ENCODE results near the gene FMNL3.

The FMNL3 gene

DNA sequence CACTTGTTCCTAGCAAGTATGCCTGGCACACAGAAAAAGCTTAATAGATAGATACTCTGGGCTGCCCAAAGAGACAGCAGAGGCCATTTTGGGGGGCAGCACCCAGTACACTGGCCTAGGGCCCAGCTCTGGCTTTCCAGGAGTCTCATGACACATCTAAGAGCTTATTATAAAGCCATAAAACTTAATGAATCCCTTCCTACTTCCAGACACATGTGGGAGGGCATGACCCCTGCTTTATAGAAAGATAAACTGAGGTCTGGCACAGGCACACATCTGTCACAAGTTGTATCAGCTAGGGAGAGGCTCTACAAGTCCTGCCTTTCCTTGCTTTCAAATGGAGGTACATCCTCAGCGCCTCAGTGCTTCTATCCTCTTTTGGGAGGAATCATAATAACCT, 27.1 kb downstream of the FMNL3 start:
- DNase-seq (ENCODE audit: extremely low read depth in 1 of 2, low read depth in 1 of 2), result no peak

DNA sequence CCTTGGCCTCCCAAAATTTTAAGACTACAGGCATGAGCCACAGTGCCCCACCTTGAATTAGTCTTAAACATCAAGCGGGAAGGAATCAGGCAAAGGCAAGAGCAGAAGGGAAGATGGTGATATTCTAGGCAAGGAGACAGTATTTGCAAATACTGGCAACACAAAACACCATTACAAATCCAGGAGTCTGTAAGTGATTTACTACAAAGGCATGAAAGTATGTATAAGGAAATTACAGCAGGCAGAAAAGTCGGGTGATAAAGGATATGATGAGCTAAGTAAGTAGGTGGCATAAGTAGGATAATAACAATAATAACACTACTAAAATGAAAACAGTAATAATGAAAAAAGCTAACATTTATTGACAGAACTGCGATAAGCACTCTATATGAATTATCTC, 28.5 kb downstream of the FMNL3 start:
- no peak for DNase-seq (ENCODE audit: extremely low read depth in 1 of 2, low read depth in 1 of 2)

DNA sequence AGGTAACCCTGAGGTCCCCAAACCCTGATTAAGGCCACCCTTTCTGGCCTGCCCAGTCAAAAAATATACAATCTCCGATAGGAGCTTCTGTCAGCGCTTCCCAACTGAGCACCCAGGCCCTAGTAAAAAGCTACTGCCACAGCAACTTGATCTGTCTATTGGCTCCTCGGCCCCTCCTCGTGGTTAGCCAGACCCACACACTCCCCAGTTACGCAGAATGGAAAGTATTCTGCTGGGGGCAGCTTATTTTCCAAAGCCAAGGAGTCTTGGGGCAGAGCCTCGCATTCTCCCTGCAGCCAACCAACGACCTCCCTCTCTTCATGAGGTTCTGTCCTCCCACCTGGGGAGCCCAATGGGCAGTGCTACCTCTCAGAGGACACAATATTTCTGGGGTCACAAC, 32.1 kb downstream of the FMNL3 start:
- DNase-seq (ENCODE audit: extremely low read depth in 1 of 2, low read depth in 1 of 2), result no peak

DNA sequence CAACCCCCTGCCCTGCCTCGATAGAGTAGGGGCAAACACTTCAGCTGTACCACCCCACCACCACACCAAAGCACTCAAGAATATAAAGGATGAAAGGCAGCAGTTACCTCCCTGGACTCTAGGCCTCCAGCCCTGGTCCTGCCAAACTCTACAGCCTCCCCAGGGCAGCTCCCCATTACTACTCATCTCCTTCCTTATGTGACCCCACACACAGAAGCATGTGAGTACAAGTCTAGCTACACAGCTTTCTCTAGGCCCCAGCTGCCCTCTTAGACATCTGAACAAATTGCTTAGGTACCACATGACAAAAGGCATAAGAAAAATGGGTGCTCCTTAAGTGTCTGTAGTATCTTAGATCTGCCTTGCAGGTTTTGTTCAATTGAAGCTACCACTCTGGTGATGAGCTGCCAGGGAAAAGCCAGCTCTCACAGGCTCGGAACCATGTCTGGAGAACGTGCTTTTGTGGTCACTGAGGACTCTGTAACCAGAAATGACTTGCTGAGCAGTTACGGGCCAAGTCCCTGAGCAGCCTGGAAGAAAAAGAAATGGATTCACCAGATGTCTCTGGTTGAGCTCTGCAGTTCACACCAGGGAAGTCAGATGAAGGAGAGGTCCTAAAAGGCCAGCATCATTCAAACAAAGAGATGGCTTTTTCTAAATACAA, 32.8 kb downstream of the FMNL3 start:
- no peak for DNase-seq (ENCODE audit: extremely low read depth in 1 of 2, low read depth in 1 of 2)

DNA sequence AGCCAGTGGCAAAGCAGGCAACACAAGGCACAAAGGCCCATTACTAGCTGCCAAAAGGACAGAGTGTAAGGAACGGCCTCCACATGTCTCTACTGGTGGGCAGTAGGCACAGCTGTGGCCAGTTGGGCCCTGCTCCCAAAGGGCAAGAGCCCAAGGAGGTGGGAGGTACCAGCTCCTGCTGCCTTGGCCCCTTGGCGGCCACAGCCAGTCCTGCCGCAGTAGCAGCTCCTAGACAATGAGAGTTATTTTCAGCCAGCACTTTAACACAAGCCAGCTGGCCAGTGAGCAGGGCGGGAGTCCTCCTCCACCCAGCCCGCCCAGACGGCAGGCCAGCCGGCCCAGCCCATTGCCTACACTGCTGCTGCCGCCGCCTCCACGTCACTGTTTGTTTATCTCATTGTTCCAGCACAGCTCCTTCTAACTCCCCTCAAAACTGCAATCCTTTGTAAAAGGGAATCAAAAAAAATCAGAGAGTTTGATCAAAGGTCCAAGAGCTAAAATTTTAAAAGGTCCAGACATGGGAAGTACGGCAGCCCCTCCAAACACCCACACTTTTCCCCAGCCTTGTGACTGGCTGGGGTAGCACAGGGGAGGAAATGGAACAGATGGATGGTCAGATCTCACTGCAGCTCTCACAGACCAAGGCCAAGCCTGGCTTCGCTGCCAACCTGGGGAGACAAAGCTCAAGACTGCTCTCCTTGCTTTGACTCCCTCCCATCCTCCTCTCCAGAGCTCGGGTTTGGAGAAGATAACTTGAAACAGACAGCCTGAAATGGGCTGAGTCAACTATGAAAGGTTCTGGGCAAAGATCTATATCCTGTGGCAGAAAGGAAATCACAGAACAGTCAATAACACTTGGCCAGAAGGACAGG, 33.5 kb downstream of the FMNL3 start:
- no peak for DNase-seq (ENCODE audit: extremely low read depth in 1 of 2, low read depth in 1 of 2)

DNA sequence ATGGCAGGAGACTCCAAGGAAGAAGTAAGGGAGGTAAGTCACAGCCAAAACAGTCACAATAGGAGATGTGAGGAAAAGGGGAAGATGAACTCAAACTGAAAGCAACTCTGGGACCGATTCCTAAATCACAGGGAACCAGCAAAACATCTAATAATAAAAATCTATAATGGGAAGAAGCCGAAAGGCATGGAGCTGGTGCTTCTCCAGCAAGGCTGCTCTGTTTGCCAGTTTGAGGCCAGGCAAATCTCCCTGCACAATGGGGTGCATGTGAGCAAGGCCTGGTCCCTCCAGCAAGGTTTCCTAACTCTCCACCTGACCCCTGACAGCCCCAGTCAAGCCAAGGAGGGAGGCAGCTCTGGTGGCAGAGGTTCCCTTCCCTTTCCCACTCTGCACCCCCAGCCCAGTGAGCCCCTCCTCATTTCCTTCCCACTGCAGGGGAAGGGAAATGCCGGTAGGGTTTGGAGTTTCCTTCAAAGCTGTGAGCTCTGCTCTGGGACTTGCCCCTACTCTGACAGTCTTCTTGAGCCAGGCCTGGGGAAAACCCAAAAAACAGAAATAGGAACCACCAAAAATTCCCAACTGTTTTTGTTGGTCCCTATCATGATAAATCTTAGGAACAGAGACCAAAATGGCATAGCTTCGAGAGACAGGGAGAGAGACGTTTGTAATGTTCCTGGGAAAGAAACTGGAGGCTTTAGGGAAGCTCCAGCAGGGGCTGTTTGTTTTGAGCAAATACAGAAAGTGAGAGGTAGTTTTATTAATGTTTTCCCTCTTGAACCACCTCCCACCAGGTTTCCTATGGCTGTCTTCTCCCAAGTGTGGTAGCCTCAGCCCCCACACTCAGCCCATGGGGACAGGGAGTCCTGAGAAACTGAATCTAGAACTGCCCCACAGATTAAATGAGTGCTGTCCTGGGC, 34.6 kb downstream of the FMNL3 start:
- no peak for DNase-seq (ENCODE audit: extremely low read depth in 1 of 2, low read depth in 1 of 2)

DNA sequence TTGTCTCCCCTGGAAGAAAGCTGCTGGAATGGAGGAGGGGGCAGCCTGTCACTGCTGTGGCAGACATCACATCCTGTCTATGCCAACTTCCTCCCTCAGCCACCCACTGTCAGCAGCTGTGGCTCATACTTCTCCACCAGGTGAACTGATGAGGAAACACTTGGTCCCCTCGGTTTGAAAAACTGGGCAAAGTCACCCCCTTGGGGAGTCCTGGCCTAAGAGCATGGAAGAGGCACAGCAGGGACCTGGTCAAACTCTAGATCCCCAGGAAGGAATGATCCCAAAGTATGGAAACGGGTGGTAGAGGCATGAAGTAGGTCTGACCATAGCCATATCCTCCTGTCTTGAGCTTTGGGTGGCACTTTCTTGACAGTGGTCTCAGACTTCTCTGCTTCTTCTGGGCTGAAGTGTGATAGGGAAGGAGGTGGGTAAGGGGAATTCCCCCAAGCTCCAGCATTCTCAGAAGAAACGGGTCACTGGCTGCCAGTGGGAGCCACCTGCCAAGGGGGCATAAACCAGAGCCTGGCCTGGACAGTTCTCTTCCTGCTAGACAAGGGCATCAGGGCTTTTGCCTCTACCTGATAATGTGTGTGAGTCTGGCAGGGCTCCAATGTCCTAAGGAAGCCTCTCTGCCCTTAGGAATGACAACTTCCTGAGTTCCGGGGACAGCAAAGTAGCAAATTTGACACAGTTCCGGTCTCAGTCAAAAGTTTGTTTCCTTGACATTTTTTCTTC, 36.0 kb downstream of the FMNL3 start:
- DNase-seq (ENCODE audit: extremely low read depth in 1 of 2, low read depth in 1 of 2), result peak; percentile 14 to 40

DNA sequence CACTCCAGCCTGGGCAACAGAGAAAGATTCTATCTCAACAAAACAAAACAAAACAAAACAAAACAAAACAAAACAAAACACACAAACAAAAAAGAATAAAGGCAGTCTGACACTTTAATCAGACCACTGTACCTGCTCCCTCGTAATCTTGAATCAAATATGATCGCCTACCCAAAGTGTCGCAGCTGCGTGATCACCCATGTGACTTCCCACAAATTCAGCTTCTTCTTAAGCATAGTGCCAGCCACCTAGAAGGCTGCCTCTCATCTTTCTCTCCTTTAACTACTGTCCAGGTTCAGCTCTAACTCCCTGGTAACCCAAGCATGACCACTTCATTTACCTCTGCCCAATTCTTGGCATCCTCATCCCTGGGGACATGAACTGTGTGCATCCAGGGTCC, 37.4 kb downstream of the FMNL3 start:
- DNase-seq (ENCODE audit: extremely low read depth in 1 of 2, low read depth in 1 of 2), result no peak

DNA sequence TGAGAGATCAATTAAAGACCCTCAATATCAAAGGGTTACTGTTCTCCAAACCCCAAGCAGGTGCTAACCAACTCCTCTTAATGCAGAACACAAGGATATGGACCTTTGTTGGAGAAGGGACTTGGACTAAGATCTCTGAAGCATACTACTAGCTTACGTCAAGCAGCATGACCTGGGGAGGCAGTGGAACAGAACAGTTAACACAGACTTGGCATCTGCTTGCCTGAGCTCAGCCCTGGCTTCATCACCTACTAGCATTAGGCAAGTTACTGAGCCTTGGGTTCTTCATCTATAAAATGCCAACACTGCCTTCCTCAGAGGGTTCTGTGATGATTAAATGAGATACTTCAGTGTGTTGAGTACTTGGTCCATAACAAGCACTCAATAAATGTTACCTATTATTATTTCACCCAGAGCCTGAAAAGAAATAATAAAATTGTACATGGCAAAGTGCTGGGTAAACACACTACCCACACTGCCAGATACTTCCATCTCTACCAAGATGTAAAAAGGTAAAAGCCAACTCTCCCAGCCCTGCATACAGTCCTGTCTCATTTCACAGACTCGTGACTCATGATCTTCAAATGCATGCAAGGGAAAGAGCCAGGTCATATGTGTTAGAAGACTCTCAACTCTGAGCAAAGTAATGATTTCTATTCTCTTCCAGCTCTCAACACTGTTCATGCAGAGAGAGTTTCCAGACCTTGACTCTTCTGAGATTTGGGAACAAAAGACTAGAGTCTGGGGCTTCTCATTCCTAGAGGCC, 39.7 kb downstream of the FMNL3 start:
- DNase-seq (ENCODE audit: extremely low read depth in 1 of 2, low read depth in 1 of 2), result no peak

DNA sequence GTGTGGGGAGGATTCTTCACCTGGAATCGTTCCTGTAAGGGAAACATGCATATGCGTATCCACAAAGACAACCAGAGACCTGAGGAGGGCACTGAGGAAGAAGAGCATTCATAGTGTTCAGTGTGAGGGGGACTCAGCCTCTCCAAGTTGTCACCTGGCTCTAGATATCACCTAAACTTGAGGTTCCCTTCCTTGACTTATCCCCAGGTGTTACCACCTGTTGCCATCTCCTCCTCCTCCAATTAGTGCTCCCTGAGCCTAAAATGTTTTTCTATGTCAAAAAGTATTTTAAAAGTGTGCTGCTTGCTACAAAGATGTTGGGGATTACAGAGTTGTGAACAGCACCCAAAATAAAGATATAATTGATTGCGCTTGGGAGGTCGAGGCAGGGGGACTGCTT, 41.0 kb downstream of the FMNL3 start:
- DNase-seq (ENCODE audit: extremely low read depth in 1 of 2, low read depth in 1 of 2), result no peak

DNA sequence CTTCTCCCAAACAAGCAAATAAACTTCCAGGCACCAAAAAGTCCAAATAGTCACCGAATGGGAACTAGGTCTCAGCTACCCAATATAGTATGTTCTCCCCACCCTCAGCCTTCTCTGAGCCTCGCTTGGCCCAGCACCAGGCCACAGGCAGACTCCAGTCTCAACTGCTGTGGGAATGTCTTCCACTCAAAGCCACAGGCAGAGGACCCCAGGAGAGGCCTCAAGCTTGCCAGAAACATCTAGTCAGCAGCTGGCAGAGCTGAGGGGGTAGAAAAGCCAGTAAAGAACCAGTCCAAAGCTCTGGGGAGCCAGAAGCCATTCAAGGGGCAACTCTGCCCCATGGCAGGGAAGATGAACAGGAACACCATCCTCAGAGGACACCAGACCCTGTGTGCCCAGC, 41.8 kb downstream of the FMNL3 start:
- no peak for DNase-seq (ENCODE audit: extremely low read depth in 1 of 2, low read depth in 1 of 2)

DNA sequence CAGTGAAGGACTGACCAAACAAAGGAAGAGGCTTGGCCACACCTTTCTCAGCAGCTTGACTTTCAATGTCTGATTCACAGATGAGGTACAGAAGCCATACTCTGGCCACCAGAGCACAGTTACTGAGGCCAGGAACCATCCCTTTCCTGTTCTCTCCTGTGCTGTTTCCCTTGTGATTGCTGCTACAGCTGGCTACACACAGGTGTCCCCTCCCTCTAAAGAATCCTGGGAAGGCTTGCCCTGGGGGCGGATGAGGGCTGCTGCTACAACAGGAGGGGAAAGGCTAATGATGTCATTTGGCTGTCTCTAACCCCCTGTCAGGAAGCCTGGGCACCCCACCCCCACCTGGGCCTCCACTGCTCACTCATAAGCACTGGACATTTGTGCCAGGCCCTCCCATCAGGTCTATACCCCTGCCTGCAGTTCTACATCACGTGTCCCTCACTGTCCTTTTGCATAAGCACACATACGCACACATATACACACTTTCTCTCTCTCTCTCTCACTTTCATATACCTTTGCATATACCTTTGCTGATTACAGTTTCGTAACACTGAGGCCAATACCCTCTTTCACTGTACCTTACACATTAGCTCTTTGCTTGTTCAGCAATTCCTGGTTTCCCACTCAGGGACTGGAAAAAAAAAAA, 42.5 kb downstream of the FMNL3 start:
- no peak for DNase-seq (ENCODE audit: extremely low read depth in 1 of 2, low read depth in 1 of 2)

DNA sequence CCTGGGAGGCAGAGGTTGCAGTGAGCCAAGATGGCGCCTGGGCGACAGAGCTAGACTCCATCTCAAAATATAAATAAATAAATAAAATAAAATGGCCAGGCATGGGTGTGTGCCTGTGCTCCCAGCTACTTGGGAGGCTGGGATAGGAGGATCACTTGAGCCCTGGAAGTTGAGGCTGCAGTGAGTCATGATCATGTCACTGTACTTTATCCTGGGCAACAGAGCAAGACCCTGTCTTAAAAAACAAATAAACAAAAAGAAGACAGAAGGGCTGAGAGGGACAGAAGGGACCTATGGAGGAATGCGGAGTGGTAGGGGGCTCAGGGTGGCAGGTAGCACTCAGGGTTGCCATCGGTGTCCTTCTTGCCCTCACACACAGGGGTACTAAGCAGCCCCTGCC, 43.0 kb downstream of the FMNL3 start:
- no peak for DNase-seq (ENCODE audit: extremely low read depth in 1 of 2, low read depth in 1 of 2)

DNA sequence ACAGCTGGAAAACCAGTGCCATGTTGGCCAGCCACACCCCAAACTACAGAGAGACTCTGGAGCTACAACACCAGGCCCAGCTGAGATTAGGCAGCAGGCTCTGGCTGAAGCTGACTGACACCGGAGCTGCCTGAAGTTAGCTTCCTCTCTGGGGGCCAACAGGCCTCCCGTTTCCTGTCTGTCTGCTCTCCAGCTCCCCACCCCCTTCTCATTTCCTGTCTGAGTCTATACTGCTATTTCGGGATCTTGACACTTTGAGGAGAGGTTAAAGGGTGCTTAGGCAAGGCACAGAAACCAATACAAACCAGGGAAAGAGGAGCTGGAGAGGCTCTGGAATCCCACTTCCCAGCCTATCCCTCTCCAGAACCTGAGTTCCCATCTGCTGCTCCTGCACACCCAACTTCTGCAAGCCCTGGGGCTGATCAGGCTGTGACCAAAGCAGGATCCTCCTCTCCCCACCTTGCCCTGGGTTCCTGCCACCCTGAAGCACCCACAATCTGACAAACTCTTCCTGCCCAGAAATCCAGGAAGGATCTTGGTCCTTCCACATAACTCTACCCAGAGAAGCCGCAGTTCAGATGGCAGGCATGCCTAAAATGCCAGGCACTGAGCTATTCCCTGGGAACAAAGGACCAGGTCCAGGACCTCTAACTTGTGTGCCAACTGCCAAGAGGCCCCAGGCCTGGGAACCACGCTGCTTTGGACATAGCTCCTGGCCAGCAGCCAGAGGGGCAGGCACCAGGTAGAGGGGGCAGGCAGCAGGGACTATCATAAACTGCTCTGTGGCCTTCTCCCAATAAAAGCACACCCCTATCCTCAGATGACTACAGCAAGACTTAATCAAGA, 44.0 kb downstream of the FMNL3 start:
- DNase-seq (ENCODE audit: extremely low read depth in 1 of 2, low read depth in 1 of 2), result peak; percentile 37 to 64

DNA sequence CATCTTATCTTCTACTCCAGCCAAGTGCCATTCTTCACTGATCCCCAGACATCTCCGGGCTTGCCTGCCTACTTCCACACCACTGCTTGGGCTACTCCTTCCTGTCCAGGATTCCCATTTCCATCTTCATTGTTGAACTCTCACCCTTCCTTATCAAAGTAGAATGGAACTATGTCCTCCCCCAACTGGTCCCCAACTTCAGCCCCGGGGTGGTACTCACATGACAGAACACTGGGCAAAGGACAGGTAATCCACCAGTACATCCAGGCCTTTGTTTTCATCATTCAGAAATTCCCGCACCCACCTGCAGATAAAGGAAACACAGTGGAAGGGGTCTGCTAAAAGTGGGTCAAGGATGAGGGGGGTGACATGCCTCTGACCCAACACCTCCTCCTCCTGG, 45.5 kb downstream of the FMNL3 start:
- no peak for DNase-seq (ENCODE audit: extremely low read depth in 1 of 2, low read depth in 1 of 2)

DNA sequence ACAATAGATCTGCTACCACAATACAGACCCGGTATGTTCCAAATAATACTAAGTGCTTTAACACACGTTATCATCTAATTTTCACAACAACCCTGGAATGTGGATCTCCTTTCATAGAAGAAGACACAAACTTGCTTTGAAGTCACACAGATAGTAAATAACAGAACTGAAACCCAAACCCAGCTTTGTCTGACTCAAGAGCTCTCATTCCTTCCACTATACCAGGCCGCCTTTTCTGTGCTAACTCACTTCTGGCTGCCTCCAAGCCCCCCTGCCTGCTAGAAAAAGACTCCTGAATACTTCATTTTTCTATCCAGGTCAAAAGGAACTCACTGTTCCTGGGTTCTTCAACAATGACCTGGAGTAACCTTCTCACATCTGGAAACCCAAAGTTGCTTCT, 46.0 kb downstream of the FMNL3 start:
- DNase-seq (ENCODE audit: extremely low read depth in 1 of 2, low read depth in 1 of 2), result no peak

DNA sequence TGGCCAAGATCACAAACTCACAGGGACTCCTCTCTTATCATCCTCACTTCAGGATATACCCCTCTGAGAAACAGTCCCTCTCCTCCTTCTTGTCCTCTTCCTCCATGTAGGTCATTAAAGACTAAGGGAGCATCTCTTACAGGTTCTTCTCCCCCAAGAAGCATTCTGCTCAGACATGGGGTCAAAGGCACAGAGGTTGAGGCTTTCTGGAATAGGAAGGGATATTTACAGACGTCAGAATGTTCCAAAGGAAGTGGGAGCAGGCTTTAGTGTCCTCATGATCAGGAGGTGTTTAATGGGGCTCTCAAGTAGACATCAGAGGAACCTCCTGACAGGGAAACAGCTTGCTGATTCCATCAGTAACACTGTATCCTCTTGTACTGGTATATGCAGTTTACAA, 47.5 kb downstream of the FMNL3 start:
- DNase-seq (ENCODE audit: extremely low read depth in 1 of 2, low read depth in 1 of 2), result no peak

DNA sequence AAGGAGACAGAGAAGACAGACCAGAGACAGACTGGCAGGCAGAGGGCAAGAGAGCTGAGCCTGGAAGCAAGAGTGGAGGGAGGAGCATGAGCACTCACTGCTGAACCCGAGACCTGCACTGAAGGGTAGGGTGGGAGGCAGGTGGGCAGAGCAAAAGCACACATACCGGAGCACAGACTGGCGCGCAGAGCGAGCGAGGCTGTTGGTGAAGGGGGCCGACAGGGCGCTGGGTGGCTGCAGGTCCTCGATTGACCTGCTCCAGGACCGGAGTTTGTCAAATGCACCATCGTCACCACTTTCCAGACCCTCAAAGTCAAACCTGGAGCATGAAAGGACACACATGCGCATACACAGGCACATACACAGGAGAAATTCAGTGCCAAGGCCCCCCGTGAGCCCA, 48.9 kb downstream of the FMNL3 start:
- no peak for DNase-seq (ENCODE audit: extremely low read depth in 1 of 2, low read depth in 1 of 2)
